ENCODE measurements around the gene DPCD. TPM values are rescaled to one million over a fixed set of nuclear protein-coding genes. Genes with fewer than 3 reads are reported as not detected.

Gene DPCD
- total and polyA plus RNA-seq, 4 donors = 5.1 to 6.9 (median 5.6) TPM

- no peak for TF ChIP-seq ZBTB33 (IDR thresholded peaks at IDR 0.05)
Measured at GRCh38 chr10:101565936-101566332, 22.2 kb upstream of the DPCD start (continued).

DNA sequence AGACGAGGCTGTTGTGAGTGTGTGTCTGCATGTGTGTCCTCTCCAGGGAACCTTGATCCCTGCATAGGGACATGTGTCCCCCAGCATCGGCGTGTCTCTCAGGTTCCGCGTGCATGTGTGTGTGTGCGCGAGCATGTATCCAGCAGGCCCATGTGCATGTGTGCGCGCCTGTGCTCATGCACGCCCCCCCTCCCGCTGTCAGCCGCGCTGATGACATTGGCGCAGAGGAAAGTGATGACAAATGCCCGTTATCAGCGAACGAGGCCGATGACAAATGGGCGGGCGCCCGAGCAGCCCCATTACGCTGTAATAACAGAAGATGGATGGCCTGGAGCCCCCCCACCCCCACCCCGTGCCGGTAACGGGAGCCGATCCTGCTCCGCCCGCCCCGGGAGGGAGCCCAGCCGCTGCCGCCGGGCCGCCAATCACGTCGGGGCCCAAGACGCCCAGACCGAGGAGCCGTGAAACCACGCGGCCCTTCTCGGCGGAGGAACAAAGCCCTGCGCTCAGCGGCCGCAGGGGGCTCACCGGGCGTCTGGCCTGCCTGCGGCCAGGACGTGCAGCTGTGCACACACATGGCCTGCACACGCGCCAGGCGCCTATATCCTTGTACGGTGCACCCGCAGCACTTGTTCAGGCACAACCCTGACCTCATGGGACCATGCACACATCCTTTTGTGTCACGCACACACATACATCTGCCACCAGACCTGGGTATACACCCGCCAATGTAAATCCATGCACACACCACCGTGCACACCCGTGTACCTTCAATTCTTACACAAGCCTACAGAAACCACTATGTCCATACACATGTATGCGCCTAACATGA lies 21.6 kb upstream of the DPCD start:
- Histone ChIP-seq H3K27me3 (ENCODE audit: control insufficient read depth in 4 of 4, insufficient read depth in 4 of 4, low read length in 3 of 4) (peaks cover 0 to 7% (median 5%) of the 10 kb centered on the region in 4 donors), H3K27ac (ENCODE audit: low read depth in 1 of 2, low read length in 2 of 2) (no peak overlapping the region), H3K36me3 (ENCODE audit: control insufficient read depth in 4 of 4, insufficient read depth in 3 of 4, low read depth in 1 of 4, low read length in 3 of 4) (no peaks in the 10 kb centered on the region), H3K4me3 (ENCODE audit: low read depth in 1 of 3, low read length in 3 of 3) (no peak overlapping the region), H3K9me3 (ENCODE audit: control insufficient read depth in 4 of 4, low read length in 3 of 4) (no peaks in the 10 kb centered on the region), H3K4me1 (ENCODE audit: control insufficient read depth in 4 of 4, insufficient read depth in 4 of 4, low read length in 3 of 4) (peaks cover 7 to 18% (median 10%) of the 10 kb centered on the region in 4 donors), H3K9ac (ENCODE audit: low read depth in 1 of 2, low read length in 2 of 2) (no peak overlapping the region)
- TF ChIP-seq JUND (IDR thresholded peaks at IDR 0.05) (no peak), FOXA1 (IDR thresholded peaks at IDR 0.05) (no peak), RXRA (IDR thresholded peaks at IDR 0.05) (no peak), SP1 (IDR thresholded peaks at IDR 0.05) (no peak)
- TF ChIP-seq, protein P1, sequence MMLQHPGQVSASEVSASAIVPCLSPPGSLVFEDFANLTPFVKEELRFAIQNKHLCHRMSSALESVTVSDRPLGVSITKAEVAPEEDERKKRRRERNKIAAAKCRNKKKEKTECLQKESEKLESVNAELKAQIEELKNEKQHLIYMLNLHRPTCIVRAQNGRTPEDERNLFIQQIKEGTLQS (IDR thresholded peaks at IDR 0.05) = no peak
- no peak for DNase-seq (ENCODE audit: low spot score)
- WGBS = 17% methylated on average over 59 of the region's 59 CpGs

DNA sequence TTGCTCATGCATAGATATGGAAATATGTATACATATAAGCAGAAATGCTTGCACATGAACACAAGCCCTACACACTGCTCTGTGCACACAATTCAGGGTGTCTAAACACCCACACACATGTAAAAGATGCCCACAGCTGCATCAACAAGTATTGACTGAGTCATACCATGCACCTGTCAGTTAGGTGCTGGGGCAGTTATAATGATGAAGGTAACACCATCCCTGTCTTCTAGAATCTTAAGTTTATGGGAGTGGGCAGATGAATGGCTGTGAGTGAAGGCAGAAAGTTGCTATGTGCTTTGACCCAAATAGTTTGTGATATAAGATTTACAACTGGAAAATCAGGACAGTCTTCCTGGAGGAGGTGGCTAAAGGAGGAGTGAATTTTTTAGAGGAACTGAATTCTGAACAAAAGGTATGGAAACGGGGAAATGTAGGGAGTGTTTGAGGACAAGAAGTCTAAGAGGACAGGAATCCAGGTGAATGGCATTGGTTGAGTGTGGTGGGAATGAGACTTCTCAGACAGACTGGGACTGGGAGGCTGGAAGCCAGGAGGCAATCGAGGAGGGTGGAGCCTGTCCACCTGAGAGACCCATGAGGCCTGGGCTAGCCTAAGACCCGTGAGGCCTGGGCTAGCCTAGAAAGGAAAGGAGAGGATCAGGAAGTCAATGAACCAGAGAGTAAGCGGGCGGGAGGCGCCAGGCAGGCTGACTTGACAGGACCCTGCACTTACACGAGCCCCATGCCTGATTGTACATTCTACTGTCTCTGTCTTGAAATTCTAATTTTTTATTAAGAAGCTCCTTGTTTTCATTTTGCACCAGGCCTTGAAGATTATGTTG lies 20.7 kb upstream of the DPCD start:
- peaks cover 0 to 7% (median 5%) of the 10 kb centered on the region in 4 donors for H3K27me3 ChIP-seq (ENCODE audit: control insufficient read depth in 4 of 4, insufficient read depth in 4 of 4, low read length in 3 of 4)
- H3K36me3 ChIP-seq (ENCODE audit: control insufficient read depth in 4 of 4, insufficient read depth in 3 of 4, low read depth in 1 of 4, low read length in 3 of 4) = no peaks in the 10 kb centered on the region
- peaks cover 0 to under 1% (median 0%) of the 10 kb centered on the region in 4 donors for H3K9me3 ChIP-seq (ENCODE audit: control insufficient read depth in 4 of 4, low read length in 3 of 4)
- H3K4me1 ChIP-seq (ENCODE audit: control insufficient read depth in 4 of 4, insufficient read depth in 4 of 4, low read length in 3 of 4) = peaks cover 7 to 18% (median 10%) of the 10 kb centered on the region in 4 donors
- DNase-seq (ENCODE audit: low spot score) = no peak
- no peak overlapping the region for H3K9ac ChIP-seq (ENCODE audit: low read depth in 1 of 2, low read length in 2 of 2)
- no peak overlapping the region for H3K4me3 ChIP-seq (ENCODE audit: low read depth in 1 of 3, low read length in 3 of 3)
- H3K27ac ChIP-seq (ENCODE audit: low read depth in 1 of 2, low read length in 2 of 2) = no peak overlapping the region
- WGBS = 62% methylated on average over 7 of the region's 7 CpGs
- TF ChIP-seq YY1 (IDR thresholded peaks at IDR 0.05) (no peak), JUND (IDR thresholded peaks at IDR 0.05) (no peak), NR2F2 (IDR thresholded peaks at IDR 0.05) (no peak), FOXA2 (IDR thresholded peaks at IDR 0.05) (no peak), ZBTB33 (IDR thresholded peaks at IDR 0.05) (no peak), HNF4G (IDR thresholded peaks at IDR 0.05) (no peak), SP1 (IDR thresholded peaks at IDR 0.05) (no peak), RAD21 (IDR thresholded peaks at IDR 0.05) (no peak), RXRA (IDR thresholded peaks at IDR 0.05) (no peak), FOXA1 (IDR thresholded peaks at IDR 0.05) (no peak), REST (IDR thresholded peaks at IDR 0.05) (no peak), EGR1 (IDR thresholded peaks at IDR 0.05; ENCODE audit: low read depth in 2 of 2) (no peak), GABPA (IDR thresholded peaks at IDR 0.05 in 1 of 2, conservative IDR thresholded peaks at IDR 0.05 in 1 of 2) (no peak), TAF1 (conservative IDR thresholded peaks at IDR 0.05) (no peak)
- TF ChIP-seq, protein P1 (IDR thresholded peaks at IDR 0.05) = no peak
- TF ChIP-seq, protein P2, sequence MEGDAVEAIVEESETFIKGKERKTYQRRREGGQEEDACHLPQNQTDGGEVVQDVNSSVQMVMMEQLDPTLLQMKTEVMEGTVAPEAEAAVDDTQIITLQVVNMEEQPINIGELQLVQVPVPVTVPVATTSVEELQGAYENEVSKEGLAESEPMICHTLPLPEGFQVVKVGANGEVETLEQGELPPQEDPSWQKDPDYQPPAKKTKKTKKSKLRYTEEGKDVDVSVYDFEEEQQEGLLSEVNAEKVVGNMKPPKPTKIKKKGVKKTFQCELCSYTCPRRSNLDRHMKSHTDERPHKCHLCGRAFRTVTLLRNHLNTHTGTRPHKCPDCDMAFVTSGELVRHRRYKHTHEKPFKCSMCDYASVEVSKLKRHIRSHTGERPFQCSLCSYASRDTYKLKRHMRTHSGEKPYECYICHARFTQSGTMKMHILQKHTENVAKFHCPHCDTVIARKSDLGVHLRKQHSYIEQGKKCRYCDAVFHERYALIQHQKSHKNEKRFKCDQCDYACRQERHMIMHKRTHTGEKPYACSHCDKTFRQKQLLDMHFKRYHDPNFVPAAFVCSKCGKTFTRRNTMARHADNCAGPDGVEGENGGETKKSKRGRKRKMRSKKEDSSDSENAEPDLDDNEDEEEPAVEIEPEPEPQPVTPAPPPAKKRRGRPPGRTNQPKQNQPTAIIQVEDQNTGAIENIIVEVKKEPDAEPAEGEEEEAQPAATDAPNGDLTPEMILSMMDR (IDR thresholded peaks at IDR 0.05; ENCODE audit: low read depth, low read length, missing input control) = no peak
- TF ChIP-seq, protein P3, sequence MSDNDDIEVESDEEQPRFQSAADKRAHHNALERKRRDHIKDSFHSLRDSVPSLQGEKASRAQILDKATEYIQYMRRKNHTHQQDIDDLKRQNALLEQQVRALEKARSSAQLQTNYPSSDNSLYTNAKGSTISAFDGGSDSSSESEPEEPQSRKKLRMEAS (IDR thresholded peaks at IDR 0.05) = no peak

Measured in liver (tissue), 9 donors.